Measurements from ENCODE around the gene GRIN1. TPM values are rescaled to one million over a fixed set of nuclear protein-coding genes. Genes with fewer than 3 reads are reported as not detected.
A peak's percentile ranks its signal among the peaks of the same experiment; 100 is the strongest.

GRIN1 gene
- total and polyA plus RNA-seq, 2 of the 13 experiments (the other 11 are each of a cell fraction or from before 2014, with no cell fraction given) = 0.13 TPM; not detected in 1

DNA sequence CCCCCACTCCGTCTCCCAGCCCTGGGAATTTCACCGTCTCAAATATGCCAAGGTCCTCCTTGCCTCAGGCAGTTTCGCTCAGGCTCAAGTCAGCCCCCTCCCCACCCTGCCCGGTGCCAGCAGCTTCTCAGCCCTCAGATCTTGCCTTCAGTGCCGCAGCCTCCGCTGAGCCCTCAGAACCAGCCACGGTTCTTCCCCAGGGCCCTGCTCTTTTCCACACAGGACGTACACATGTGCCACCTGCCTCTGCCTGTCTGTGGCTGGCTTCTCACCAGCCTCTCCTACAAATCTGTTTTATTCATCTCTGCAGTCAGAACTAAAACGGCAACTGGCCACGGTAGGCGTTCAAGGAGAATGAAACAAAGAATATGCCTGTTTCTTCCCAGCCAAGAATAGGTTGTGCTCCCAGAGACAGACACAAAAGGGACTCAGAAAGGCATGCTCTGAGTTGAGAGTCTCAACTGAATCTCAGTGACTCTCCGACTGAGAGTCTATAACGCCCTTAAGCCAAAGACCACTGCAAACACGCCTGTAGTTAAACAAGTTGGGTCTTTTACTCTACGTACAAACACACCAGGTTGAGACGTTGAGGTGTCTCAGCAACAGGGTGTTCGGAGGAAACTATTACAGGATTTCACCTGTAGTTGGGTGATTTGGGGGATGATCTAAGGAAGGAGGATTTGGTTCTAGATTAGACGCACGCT lies 10.6 kb upstream of the GRIN1 start (continued):
- TF ChIP-seq, protein P1, sequence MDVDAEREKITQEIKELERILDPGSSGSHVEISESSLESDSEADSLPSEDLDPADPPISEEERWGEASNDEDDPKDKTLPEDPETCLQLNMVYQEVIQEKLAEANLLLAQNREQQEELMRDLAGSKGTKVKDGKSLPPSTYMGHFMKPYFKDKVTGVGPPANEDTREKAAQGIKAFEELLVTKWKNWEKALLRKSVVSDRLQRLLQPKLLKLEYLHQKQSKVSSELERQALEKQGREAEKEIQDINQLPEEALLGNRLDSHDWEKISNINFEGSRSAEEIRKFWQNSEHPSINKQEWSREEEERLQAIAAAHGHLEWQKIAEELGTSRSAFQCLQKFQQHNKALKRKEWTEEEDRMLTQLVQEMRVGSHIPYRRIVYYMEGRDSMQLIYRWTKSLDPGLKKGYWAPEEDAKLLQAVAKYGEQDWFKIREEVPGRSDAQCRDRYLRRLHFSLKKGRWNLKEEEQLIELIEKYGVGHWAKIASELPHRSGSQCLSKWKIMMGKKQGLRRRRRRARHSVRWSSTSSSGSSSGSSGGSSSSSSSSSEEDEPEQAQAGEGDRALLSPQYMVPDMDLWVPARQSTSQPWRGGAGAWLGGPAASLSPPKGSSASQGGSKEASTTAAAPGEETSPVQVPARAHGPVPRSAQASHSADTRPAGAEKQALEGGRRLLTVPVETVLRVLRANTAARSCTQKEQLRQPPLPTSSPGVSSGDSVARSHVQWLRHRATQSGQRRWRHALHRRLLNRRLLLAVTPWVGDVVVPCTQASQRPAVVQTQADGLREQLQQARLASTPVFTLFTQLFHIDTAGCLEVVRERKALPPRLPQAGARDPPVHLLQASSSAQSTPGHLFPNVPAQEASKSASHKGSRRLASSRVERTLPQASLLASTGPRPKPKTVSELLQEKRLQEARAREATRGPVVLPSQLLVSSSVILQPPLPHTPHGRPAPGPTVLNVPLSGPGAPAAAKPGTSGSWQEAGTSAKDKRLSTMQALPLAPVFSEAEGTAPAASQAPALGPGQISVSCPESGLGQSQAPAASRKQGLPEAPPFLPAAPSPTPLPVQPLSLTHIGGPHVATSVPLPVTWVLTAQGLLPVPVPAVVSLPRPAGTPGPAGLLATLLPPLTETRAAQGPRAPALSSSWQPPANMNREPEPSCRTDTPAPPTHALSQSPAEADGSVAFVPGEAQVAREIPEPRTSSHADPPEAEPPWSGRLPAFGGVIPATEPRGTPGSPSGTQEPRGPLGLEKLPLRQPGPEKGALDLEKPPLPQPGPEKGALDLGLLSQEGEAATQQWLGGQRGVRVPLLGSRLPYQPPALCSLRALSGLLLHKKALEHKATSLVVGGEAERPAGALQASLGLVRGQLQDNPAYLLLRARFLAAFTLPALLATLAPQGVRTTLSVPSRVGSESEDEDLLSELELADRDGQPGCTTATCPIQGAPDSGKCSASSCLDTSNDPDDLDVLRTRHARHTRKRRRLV (CRISPR knock-in tag; IDR thresholded peaks at IDR 0.05) = 0 out of 2 replicates have a peak, but pooled peaks have one; percentile 55
- TF ChIP-seq ZNF749 (CRISPR knock-in tag; IDR thresholded peaks at IDR 0.05; ENCODE audit: borderline replicate concordance) (no peak), NFATC3 (CRISPR knock-in tag; IDR thresholded peaks at IDR 0.05) (no peak), ZFY (CRISPR knock-in tag; IDR thresholded peaks at IDR 0.05) (no peak), SMC3 (IDR thresholded peaks at IDR 0.05; ENCODE audit: low read length) (no peak), ZNF607 (CRISPR knock-in tag; IDR thresholded peaks at IDR 0.05; ENCODE audit: borderline replicate concordance) (no peak), ZNF737 (CRISPR knock-in tag; IDR thresholded peaks at IDR 0.05; ENCODE audit: borderline replicate concordance) (no peak), PTBP1 (IDR thresholded peaks at IDR 0.05; ENCODE audit: low read depth, low read length, poor library complexity, severe bottlenecking) (no peak), GTF3A (CRISPR knock-in tag; conservative IDR thresholded peaks at IDR 0.05) (no peak), ZMAT3 (CRISPR knock-in tag; conservative IDR thresholded peaks at IDR 0.05) (no peak), GABPA (IDR thresholded peaks at IDR 0.05; ENCODE audit: low read depth, low read length) (no peak), GABPA (CRISPR knock-in tag; IDR thresholded peaks at IDR 0.05; ENCODE audit: low read depth) (no peak), ZC3H4 (CRISPR knock-in tag; IDR thresholded peaks at IDR 0.05; ENCODE audit: borderline replicate concordance) (no peak), SMAD3 (CRISPR knock-in tag; IDR thresholded peaks at IDR 0.05) (no peak), ATAD3A (CRISPR knock-in tag; IDR thresholded peaks at IDR 0.05) (no peak), ZKSCAN8 (CRISPR knock-in tag; IDR thresholded peaks at IDR 0.05; ENCODE audit: borderline replicate concordance) (no peak), ATF1 (CRISPR knock-in tag; IDR thresholded peaks at IDR 0.05) (no peak), SMARCC2 (IDR thresholded peaks at IDR 0.05) (no peak), ARNT2 (CRISPR knock-in tag; IDR thresholded peaks at IDR 0.05; ENCODE audit: low read depth) (no peak), ZNF350 (CRISPR knock-in tag; IDR thresholded peaks at IDR 0.05; ENCODE audit: borderline replicate concordance, low read depth) (no peak), NFIC (IDR thresholded peaks at IDR 0.05; ENCODE audit: low read length) (no peak)
- TF ChIP-seq, protein P2, sequence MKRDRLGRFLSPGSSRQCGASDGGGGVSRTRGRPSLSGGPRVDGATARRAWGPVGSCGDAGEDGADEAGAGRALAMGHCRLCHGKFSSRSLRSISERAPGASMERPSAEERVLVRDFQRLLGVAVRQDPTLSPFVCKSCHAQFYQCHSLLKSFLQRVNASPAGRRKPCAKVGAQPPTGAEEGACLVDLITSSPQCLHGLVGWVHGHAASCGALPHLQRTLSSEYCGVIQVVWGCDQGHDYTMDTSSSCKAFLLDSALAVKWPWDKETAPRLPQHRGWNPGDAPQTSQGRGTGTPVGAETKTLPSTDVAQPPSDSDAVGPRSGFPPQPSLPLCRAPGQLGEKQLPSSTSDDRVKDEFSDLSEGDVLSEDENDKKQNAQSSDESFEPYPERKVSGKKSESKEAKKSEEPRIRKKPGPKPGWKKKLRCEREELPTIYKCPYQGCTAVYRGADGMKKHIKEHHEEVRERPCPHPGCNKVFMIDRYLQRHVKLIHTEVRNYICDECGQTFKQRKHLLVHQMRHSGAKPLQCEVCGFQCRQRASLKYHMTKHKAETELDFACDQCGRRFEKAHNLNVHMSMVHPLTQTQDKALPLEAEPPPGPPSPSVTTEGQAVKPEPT (CRISPR knock-in tag; IDR thresholded peaks at IDR 0.05; ENCODE audit: low read depth) = 0 out of 2 replicates have a peak, but pooled peaks have one; percentile 71
- TF ChIP-seq, protein P3, sequence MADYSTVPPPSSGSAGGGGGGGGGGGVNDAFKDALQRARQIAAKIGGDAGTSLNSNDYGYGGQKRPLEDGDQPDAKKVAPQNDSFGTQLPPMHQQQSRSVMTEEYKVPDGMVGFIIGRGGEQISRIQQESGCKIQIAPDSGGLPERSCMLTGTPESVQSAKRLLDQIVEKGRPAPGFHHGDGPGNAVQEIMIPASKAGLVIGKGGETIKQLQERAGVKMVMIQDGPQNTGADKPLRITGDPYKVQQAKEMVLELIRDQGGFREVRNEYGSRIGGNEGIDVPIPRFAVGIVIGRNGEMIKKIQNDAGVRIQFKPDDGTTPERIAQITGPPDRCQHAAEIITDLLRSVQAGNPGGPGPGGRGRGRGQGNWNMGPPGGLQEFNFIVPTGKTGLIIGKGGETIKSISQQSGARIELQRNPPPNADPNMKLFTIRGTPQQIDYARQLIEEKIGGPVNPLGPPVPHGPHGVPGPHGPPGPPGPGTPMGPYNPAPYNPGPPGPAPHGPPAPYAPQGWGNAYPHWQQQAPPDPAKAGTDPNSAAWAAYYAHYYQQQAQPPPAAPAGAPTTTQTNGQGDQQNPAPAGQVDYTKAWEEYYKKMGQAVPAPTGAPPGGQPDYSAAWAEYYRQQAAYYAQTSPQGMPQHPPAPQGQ (CRISPR knock-in tag; IDR thresholded peaks at IDR 0.05; ENCODE audit: borderline replicate concordance) = no peak

Measured in HepG2 (cell line).